Testis (tissue), 2 donors: ENCODE measurements around the gene PLEKHG5.
"Not testable (repeated sequence)": the region's sequence is repeated elsewhere in the genome, so short reads cannot be mapped to it uniquely, and the experiment has no call there.

ENCODE experiments used
- POLR2A ChIP-seq: fragments of 450-650 bp; IDR thresholded peaks from one replicate; pipeline ENCODE4 v1.6.1; 2017; ENCODE audit warnings: antibody characterized with exemption, mild to moderate bottlenecking, moderate library complexity
- TF ChIP-seq, protein P1 (sequence below), 3 experiments: fragments of 450-650 bp in 2 of 3; fragments of 200-600 bp in 1 of 3; sonication (generic) in 1 of 3; IDR thresholded peaks; one replicate each; pipeline ENCODE4 v1.5.1; 2016 to 2019; ENCODE audit warnings: antibody characterized with exemption in 3 of 3, mild to moderate bottlenecking in 2 of 3, moderate library complexity in 1 of 3

DNA sequence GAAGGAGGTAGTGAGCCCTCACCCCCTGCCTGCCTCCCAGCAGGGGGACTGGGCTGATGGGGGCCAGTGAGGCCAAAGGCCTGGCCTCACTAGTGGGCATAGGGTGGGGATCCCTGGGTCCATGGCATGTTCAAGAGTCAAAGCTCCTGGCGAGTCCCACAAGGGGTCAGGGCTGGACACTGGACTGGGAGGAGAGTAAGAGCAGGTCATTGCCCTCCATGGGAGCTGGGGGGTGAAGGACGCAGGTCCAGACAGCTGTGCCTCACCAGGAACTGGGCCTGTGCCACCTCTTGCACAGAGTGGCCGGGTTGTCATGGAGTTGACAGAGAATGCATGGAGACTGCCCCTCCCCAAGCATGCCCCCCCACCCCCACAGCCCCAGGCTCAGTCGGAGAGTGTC, 45.5 kb downstream of the PLEKHG5 start:
- TF ChIP-seq, protein P1, sequence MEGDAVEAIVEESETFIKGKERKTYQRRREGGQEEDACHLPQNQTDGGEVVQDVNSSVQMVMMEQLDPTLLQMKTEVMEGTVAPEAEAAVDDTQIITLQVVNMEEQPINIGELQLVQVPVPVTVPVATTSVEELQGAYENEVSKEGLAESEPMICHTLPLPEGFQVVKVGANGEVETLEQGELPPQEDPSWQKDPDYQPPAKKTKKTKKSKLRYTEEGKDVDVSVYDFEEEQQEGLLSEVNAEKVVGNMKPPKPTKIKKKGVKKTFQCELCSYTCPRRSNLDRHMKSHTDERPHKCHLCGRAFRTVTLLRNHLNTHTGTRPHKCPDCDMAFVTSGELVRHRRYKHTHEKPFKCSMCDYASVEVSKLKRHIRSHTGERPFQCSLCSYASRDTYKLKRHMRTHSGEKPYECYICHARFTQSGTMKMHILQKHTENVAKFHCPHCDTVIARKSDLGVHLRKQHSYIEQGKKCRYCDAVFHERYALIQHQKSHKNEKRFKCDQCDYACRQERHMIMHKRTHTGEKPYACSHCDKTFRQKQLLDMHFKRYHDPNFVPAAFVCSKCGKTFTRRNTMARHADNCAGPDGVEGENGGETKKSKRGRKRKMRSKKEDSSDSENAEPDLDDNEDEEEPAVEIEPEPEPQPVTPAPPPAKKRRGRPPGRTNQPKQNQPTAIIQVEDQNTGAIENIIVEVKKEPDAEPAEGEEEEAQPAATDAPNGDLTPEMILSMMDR (IDR thresholded peaks at IDR 0.05) = not testable (repeated sequence)
- TF ChIP-seq POLR2A = not testable (repeated sequence)
